Right cardiac atrium (tissue), 5 donors: ENCODE data around the gene MAGI3. TPM values are rescaled to one million over a fixed set of nuclear protein-coding genes. Genes with fewer than 3 reads are reported as not detected.
"Not testable (repeated sequence)": the region's sequence is repeated elsewhere in the genome, so short reads cannot be mapped to it uniquely, and the experiment has no call there.

Source experiments
- ATAC-seq, 2 donors: fragments of 200-7000 bp; cut with Tn5 transposase; one replicate each; pipeline versions ENCODE4 v1.8.0 to v1.9.1; 2020; ENCODE audit warnings: moderate library complexity in 2 of 2, mild to moderate bottlenecking in 1 of 2
- DNase-seq, 3 donors: peaks; one replicate each; pipeline ENCODE4 v3.0.0-alpha.2; 2020
- H3K27ac ChIP-seq: one replicate; pipeline ENCODE4 v1.5.1; 2013; ENCODE audit warnings: mild to moderate bottlenecking, low read length, control low read depth, moderate library complexity
- H3K27me3 ChIP-seq: one replicate; pipeline ENCODE4 v1.6.1; 2013; ENCODE audit not compliant: control insufficient read depth, insufficient read depth
- H3K4me1 ChIP-seq: one replicate; pipeline ENCODE4 v1.6.1; 2013; ENCODE audit warnings: low read length; ENCODE audit not compliant: control insufficient read depth, insufficient read depth
- H3K4me3 ChIP-seq: one replicate; pipeline ENCODE4 v1.5.1; 2013; ENCODE audit warnings: low read length, control low read depth
- H3K9me3 ChIP-seq: one replicate; pipeline ENCODE4 v1.6.1; 2013; ENCODE audit warnings: low read length; ENCODE audit not compliant: control insufficient read depth
- WGBS: extraction: QIAGEN DNeasy Blood & Tissue Kit; methylation state at CpG from one replicate; pipeline ENCODE4 v1.1.7; 2013; 5-methylcytosine and 5-hydroxymethylcytosine counted together
- intact Hi-C, 4 donors: fragments of 100-400 bp; cut with DNase I; formaldehyde crosslinking; loops; one replicate each; pipeline versions ENCODE4 v1.11.0 to v1.14.0; 2022 to 2023
- polyA plus RNA-seq: library from polyadenylated mRNA; stranded (reverse); fragments of 200-250 nt; gene quantifications from one replicate; pipeline ENCODE4 v1.2.3, GENCODE V29; 2013
- total RNA-seq, 4 donors: library from RNA; stranded (reverse); fragmentation: NEBNext Ultra II Directional; extraction: Animal tissue kit (Norgen Biotek cat#: 25700); gene quantifications; one replicate each; pipeline ENCODE4 v1.2.1, GENCODE V29; 2021
- donor health status: healthy with polysubstance abuse.
- donor health status: DM: no; HTN: yes; CAD: no.
- donor health status: DM: no; HTN: no; CAD: no.
- donor health status: DM: no; HTN: yes; CAD: no; lungs with severe emphysema.
- donor health status: DM: yes; HTN: yes; CAD: no.

The MAGI3 gene
- total and polyA plus RNA-seq, 5 donors = 2.9 to 8.9 (median 8.1) TPM

DNA sequence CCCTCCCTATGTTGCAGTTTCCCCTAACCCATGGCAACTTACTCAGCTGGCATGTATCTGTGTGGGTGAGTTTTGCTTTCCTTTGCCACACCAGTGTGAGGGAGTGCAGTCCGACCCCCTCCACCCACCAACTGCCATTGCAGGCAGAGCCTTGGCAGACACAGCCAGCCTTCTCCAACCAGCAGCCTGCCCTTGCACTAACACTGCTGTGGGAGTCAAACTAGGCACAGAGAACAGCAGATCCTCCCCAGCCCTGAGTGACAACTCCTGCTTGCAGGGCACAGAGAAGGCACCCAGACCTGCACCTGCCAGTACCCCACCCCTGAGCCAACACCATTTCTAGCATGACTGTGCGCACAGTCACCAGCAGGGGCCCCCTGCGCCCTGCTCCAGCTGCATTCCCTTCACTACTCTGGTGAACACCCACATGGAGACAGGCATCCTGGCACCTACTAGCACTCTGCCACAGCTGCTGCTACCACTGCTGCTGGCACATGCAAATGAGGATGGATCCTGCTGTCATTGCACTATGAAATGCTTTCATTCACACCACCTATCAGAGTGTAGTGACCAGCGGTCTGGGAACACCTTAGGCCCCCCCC lies 98.4 kb downstream of the MAGI3 start:
- DNase-seq = peak in 1 of 3 donors; percentile 11
- WGBS = 88% methylated on average over 4 of the region's 4 CpGs
- H3K4me1 ChIP-seq = no peaks in the 10 kb centered on the region
- H3K27ac ChIP-seq = no peak overlapping the region
- no peak for ATAC-seq
- intact Hi-C loops = no loop called here
- H3K9me3 ChIP-seq = no peaks in the 10 kb centered on the region
- no peaks in the 10 kb centered on the region for H3K27me3 ChIP-seq
- H3K4me3 ChIP-seq = no peak overlapping the region

DNA sequence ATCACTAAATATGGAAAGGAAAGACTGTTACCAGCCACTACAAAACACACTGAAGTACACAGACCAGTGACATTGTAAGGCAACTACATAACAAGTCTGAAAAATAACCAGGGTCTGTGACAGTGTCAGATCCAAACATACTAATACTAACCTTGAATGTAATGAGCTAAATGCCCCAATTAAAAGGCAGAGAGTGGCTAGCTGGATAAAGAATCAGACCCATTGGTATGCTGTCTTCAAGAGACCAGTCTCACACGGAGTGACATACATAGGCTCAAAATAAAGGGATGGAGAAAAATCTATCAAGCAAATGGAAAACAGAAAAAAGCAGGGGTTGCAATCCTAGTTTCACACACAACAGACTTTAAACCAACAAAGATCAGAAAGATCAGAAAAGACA lies 100.1 kb downstream of the MAGI3 start:
- intact Hi-C loops = no loop called here
- Histone ChIP-seq H3K27me3 (no peaks in the 10 kb centered on the region), H3K27ac (no peak overlapping the region), H3K4me3 (no peak overlapping the region), H3K4me1 (no peaks in the 10 kb centered on the region), H3K9me3 (no peaks in the 10 kb centered on the region)
- ATAC-seq (no peak), DNase-seq (no peak)
- WGBS = 98% methylated on average over 1 of the region's 1 CpG

DNA sequence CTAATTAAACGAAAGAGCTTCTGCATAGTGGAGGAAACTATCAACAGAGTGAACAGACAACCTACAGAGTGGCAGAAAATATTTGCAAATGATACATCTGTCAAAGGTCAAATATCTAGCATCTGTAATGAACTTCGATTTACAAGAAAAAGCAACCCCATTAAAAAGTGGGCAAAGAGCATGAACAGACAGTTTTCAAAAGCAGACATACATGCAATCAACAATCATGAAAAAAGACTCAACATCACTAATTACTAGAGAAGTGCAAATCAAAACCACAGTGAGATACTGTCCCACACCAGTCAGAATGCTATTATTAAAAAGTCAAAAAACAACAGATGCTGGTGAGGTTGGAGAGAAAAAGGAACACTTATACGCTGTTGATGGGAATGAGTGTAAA lies 103.2 kb downstream of the MAGI3 start:
- ATAC-seq = no peak
- DNase-seq = no peak
- Histone ChIP-seq H3K27me3 (no peaks in the 10 kb centered on the region), H3K9me3 (no peaks in the 10 kb centered on the region), H3K4me3 (no peak overlapping the region), H3K4me1 (no peaks in the 10 kb centered on the region), H3K27ac (no peak overlapping the region)
- intact Hi-C loops = no loop called here
- 94% methylated on average over 3 of the region's 3 CpGs for WGBS

DNA sequence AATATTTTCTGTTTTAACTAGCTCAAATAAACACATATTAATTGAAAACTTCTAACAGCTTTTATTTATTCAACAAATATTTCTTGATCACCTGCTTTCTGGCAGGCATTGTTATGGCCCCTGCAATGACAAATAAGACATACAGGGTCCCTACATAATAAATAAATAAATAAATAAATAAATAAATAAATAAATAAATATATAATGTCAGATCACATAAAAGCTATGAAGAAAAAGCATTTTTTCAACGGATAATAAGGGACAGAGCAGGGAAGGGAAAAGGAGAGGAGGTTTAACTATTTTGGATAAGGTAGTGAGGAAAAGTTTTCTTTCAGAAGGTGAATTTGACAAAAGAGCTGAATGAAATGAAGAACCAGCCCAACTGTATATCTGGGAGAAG lies 115.0 kb downstream of the MAGI3 start:
- WGBS = 91% methylated on average over 1 of the region's 1 CpG
- peaks cover 2% of the 10 kb centered on the region for H3K4me1 ChIP-seq
- H3K27me3 ChIP-seq = no peaks in the 10 kb centered on the region
- H3K4me3 ChIP-seq = no peak overlapping the region
- DNase-seq (no peak), ATAC-seq (no peak)
- no peak overlapping the region for H3K27ac ChIP-seq
- H3K9me3 ChIP-seq = no peaks in the 10 kb centered on the region
- intact Hi-C loops = no loop called here

DNA sequence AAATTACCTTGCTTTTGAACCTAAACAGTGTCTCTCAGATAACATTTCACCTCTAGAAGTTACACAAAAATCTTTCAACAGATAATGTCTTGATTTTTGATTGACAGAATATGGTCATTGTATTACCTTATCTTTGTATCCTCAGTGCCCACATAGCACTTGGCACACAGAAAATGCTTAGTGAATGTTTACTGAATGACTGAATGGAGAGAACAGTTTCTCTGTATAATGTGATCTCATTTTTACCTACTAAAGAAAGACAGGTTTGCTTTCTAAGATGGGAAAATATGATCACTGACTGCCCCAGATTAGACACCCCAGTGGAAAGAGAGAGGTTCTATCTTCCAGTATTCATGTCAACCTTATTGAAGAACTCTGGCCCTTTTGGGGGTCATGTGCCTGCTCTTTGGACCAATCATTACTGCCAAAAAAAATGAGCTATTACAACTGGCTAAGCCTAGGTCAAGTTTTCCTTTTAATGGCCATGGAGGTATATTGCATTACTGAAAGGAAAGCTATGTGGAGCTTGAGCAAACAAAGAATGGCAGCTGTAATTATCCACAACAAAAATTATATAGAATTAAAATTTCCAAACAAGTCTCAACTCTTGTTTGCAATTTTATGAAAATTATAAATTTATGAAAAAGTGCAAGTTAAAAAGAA lies 117.4 kb downstream of the MAGI3 start:
- no peak overlapping the region for H3K4me3 ChIP-seq

DNA sequence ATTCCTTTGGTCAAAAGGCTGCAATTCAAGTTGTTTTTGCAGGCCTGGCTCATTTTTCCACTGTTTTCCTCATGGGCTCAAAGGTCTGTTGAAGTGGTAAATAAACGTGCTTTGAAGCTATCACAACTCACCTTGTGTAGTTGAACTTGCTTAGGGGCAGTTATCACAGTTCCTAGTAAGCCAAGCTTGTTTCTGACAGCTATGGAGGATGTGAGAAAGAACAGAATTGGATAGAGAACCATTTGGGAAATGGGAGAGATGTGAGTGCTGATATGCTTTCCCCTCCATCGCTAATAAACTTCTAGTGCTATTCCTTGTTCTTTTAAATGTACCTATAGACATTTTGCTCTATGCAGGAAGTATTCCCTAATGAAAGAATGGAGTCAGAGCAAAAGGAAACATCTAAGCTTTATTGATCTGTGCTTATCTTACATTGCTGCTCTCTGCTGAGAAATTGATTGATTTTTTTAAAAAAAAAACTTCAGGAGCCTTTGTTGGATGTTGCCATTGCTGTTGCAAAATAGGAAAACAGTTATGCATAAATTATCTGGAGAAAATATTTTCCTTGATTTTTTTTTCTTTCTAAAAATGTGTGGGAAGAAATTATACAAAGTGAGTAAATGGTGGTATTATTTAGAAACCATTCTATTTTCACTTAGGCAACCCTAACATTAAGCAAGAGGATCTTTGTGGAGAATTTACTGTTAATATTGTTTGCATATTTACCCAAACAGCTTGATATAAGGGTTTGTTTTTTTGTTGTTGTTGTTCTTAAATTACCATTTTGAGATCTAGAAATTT lies 118.2 kb downstream of the MAGI3 start:
- no peaks in the 10 kb centered on the region for H3K9me3 ChIP-seq
- 47% methylated on average over 2 of the region's 2 CpGs for whole genome bisulfite sequencing
- H3K4me1 ChIP-seq = peaks cover 2% of the 10 kb centered on the region
- H3K4me3 ChIP-seq = no peak overlapping the region
- no peaks in the 10 kb centered on the region for H3K27me3 ChIP-seq
- ATAC-seq (no peak), DNase-seq (no peak)
- no peak overlapping the region for H3K27ac ChIP-seq
- intact Hi-C loops = no loop called here

More for the DNA sequence above, 117.4 kb downstream of the MAGI3 start:
- Histone ChIP-seq H3K4me1 (peaks cover 2% of the 10 kb centered on the region), H3K9me3 (no peaks in the 10 kb centered on the region), H3K27ac (no peak overlapping the region), H3K27me3 (no peaks in the 10 kb centered on the region)
- intact Hi-C loops = no loop called here
- ATAC-seq (no peak), DNase-seq (no peak)

DNA sequence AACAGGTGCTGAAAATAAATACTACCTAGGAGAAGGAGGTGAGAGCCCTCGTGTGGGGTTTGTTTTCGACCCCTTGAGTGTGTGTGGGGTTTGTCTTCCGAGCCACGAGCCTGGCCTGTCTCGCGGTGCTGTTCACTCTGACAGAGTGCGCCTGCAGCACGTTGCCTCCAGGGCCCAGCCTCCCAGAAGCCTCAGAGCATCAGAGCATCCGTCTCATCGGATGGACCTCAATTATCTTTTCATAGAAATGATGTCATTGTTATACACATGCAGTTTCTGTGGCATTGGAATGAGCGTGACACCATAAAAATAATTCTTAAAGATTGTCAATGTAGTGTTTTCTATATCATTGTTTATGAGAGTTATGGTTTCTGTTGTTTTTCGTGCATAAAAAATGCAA lies 119.5 kb downstream of the MAGI3 start:
- 94% methylated on average over 6 of the region's 12 CpGs for WGBS

DNA sequence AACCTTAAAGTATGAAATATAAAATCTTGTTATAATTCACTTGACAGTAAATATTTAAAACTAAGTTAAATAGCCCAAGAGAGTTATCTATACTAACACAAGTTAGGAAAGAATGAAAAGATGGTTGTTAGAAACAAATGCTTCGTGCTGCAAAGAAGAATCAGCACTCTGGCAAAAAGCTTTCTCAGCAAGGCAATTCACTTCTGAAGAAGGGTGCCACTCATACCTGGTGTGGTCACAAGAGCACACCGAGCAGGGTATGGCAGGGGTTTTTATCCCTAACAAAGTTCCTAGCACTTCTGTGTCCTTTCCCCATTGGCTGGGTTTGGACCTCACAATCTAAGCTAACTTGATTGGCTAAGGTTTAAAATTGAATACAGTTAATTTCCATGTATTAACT lies 121.0 kb downstream of the MAGI3 start:
- H3K4me1 ChIP-seq = peaks cover 2% of the 10 kb centered on the region
- H3K9me3 ChIP-seq = no peaks in the 10 kb centered on the region
- ATAC-seq (no peak), DNase-seq (no peak)
- no peak overlapping the region for H3K27ac ChIP-seq
- H3K4me3 ChIP-seq = no peak overlapping the region
- H3K27me3 ChIP-seq = no peaks in the 10 kb centered on the region
- intact Hi-C loops = no loop called here
- 97% methylated on average over 2 of the region's 2 CpGs for WGBS

More for the DNA sequence above, 119.5 kb downstream of the MAGI3 start:
- DNase-seq, intact Hi-C loops, H3K9me3 ChIP-seq, ATAC-seq, H3K4me1 ChIP-seq, H3K4me3 ChIP-seq, H3K27me3 ChIP-seq, H3K27ac ChIP-seq: not testable (repeated sequence)

DNA sequence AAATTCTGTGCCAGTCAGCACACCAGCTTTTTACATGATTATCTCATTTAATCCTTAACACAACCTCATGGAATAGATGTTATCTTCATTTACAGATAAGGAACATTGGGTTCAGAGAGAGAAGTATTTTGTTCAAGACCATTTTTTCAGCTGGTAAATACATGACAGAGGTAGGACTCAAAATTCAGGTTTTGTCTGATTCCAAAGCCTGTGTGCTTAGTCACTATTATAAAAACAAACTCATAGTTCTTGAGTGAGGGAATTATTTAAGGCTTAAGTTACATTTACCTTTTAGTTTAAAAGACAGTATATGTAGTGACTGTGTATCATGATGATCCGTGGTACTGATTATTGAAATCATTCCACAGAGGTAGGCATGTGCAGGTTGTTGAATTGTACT lies 125.2 kb downstream of the MAGI3 start:
- peaks cover 2% of the 10 kb centered on the region for H3K4me1 ChIP-seq
- no peaks in the 10 kb centered on the region for H3K27me3 ChIP-seq
- no peak for DNase-seq
- H3K4me3 ChIP-seq = no peak overlapping the region
- H3K9me3 ChIP-seq = no peaks in the 10 kb centered on the region
- intact Hi-C loops = no loop called here
- ATAC-seq = no peak
- no peak overlapping the region for H3K27ac ChIP-seq
- 96% methylated on average over 1 of the region's 1 CpG for WGBS

DNA sequence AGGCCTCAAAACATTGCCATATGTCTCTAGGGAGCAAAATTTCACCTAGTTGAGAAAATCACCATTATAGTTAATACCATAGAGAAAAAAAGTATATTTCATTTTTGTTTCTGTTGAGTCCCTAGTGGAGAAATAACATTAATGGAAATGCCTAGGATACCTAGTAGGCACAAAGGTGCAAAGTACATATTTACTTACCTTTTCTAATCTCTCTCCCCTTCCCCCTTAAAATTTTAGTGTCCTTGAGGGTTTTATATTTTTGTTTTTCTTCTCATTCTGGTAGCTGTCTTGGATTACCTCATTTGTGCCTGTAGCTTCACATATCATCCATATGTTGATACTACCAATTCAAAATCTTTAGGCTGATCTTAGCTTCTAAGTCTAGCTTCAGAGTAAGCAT lies 127.0 kb downstream of the MAGI3 start:
- no peak for DNase-seq
- Histone ChIP-seq H3K4me3 (no peak overlapping the region), H3K9me3 (no peaks in the 10 kb centered on the region), H3K4me1 (peaks cover 2% of the 10 kb centered on the region), H3K27me3 (no peaks in the 10 kb centered on the region), H3K27ac (no peak overlapping the region)
- ATAC-seq = no peak
- intact Hi-C loops = no loop called here

DNA sequence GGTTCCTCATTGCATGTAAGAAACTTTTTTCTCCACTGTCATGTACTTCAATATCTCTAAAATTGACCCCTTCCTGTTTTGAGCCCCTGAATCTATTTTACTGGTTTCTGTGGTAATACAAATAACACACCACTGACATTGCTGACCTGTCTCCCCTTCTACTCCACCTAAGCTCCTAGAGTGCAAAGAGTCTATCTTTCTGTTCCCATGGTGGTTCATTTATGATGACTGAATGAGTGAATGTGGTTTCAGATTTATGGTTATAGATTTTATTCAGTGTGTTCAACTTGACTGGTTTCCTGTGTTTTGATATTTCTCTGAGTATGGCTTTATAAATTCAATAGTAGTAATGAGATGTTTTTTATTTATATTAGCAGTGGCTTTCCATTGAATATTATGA lies 127.7 kb downstream of the MAGI3 start:
- no peaks in the 10 kb centered on the region for H3K9me3 ChIP-seq
- DNase-seq = no peak
- no peak overlapping the region for H3K27ac ChIP-seq
- no peaks in the 10 kb centered on the region for H3K27me3 ChIP-seq
- intact Hi-C loops = no loop called here
- no peak overlapping the region for H3K4me3 ChIP-seq
- ATAC-seq = no peak
- H3K4me1 ChIP-seq = peaks cover 2% of the 10 kb centered on the region
